Measurements from ENCODE around the gene SHISAL2A.

GRCh38 chr1:52615489-52616042 lies 17.4 kb upstream of the SHISAL2A start:
- TF ChIP-seq POLR2A (IDR thresholded peaks at IDR 0.05; ENCODE audit: low read depth, low read length) (no peak), POLR2AphosphoS5 (IDR thresholded peaks at IDR 0.05; ENCODE audit: low read depth, low read length) (no peak)
